ENCODE measurements around the gene RABEP2.

DNA sequence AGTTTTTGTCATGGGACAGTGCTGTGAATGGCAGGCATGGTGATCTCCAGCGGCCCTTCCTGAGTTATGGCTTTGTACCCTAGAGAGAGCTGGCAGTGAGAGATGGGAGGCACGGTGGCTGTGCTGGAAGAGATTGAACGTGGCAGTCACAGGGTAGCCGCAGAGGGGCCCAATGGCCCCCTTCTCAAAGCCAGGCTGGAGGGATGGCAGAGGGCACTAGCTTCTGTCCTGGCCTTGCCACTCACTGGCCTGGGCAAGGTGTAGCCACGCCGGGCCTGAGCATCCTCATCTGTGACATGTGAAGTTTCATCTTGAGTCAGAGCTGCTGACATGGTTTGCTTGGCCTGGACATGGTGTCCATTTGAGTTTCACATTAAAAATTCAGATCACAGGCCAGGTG lies 50.6 kb downstream of the RABEP2 start:
- TF ChIP-seq, protein P1, sequence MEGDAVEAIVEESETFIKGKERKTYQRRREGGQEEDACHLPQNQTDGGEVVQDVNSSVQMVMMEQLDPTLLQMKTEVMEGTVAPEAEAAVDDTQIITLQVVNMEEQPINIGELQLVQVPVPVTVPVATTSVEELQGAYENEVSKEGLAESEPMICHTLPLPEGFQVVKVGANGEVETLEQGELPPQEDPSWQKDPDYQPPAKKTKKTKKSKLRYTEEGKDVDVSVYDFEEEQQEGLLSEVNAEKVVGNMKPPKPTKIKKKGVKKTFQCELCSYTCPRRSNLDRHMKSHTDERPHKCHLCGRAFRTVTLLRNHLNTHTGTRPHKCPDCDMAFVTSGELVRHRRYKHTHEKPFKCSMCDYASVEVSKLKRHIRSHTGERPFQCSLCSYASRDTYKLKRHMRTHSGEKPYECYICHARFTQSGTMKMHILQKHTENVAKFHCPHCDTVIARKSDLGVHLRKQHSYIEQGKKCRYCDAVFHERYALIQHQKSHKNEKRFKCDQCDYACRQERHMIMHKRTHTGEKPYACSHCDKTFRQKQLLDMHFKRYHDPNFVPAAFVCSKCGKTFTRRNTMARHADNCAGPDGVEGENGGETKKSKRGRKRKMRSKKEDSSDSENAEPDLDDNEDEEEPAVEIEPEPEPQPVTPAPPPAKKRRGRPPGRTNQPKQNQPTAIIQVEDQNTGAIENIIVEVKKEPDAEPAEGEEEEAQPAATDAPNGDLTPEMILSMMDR (conservative IDR thresholded peaks at IDR 0.05; ENCODE audit: low read length) = no peak
- no peak for TF ChIP-seq EZH2phosphoT487 (IDR thresholded peaks at IDR 0.05; ENCODE audit: borderline replicate concordance)
